Large intestine (tissue), 3 donors: ENCODE data around the gene FGGY. TPM values are rescaled to one million over a fixed set of nuclear protein-coding genes. Genes with fewer than 3 reads are reported as not detected.

Experiments
- DNase-seq, 2 donors: peaks; one replicate each; pipeline versions ENCODE4 v3.0.0 to v3.0.0-alpha.2; 2013
- H3K27ac ChIP-seq: one replicate; pipeline ENCODE4 v1.5.1; 2013; ENCODE audit warnings: low read length
- H3K27me3 ChIP-seq: 2 replicates; pipeline ENCODE4 v1.6.1; 2013; ENCODE audit warnings: low read length; ENCODE audit not compliant: control insufficient read depth, insufficient read depth
- H3K36me3 ChIP-seq: 2 replicates; pipeline ENCODE4 v1.6.1; 2013; ENCODE audit warnings: low read length; ENCODE audit not compliant: control insufficient read depth, insufficient read depth
- H3K4me1 ChIP-seq: one replicate; pipeline ENCODE4 v1.6.1; 2013; ENCODE audit warnings: low read length; ENCODE audit not compliant: control insufficient read depth, insufficient read depth
- H3K4me3 ChIP-seq: one replicate; pipeline ENCODE4 v1.5.1; 2013; ENCODE audit warnings: low read length
- H3K9me3 ChIP-seq: one replicate; pipeline ENCODE4 v1.6.1; 2013; ENCODE audit warnings: mild to moderate bottlenecking, low read depth, low read length, moderate library complexity; ENCODE audit not compliant: control insufficient read depth
- whole genome bisulfite sequencing: methylation state at CpG from one replicate; pipeline ENCODE4 v1.1.5; 2013; ENCODE audit warnings: low lambda C conversion rate; ENCODE audit not compliant: insufficient coverage; 5-methylcytosine and 5-hydroxymethylcytosine counted together
- polyA plus RNA-seq: library from polyadenylated mRNA; unstranded; fragments of 120-200 nt; gene quantifications from one replicate; pipeline ENCODE4 v1.2.1, GENCODE V29; 2013

FGGY gene
- polyA plus RNA-seq, 1 donor, result 17.5 TPM

- H3K27ac ChIP-seq, result no peak overlapping the region
- WGBS, result 86% methylated on average over 1 of the region's 1 CpG
Measured at GRCh38 chr1:59438058-59438560, 141.2 kb downstream of the FGGY start.

GRCh38 chr1:59442492-59442891, 145.6 kb downstream of the FGGY start:
- Histone ChIP-seq H3K4me3 (no peak overlapping the region), H3K27ac (no peak overlapping the region), H3K36me3 (no peaks in the 10 kb centered on the region), H3K4me1 (no peaks in the 10 kb centered on the region), H3K9me3 (no peaks in the 10 kb centered on the region), H3K27me3 (no peaks in the 10 kb centered on the region)
- WGBS, result 96% methylated on average over 2 of the region's 4 CpGs
- DNase-seq, result no peak

More at GRCh38 chr1:59438058-59438560, 141.2 kb downstream of the FGGY start:
- Histone ChIP-seq H3K4me1 (peaks cover 12% of the 10 kb centered on the region), H3K36me3 (no peaks in the 10 kb centered on the region), H3K27me3 (no peaks in the 10 kb centered on the region), H3K9me3 (no peaks in the 10 kb centered on the region), H3K4me3 (no peak overlapping the region)
- DNase-seq, result no peak

- H3K4me3 ChIP-seq, result no peak overlapping the region
- H3K9me3 ChIP-seq, result no peaks in the 10 kb centered on the region
- H3K27me3 ChIP-seq, result no peaks in the 10 kb centered on the region
- H3K4me1 ChIP-seq, result no peaks in the 10 kb centered on the region
- no CpG with 5 or more reads among the region's 1 CpG for WGBS
- H3K27ac ChIP-seq, result no peak overlapping the region
- no peak for DNase-seq
- H3K36me3 ChIP-seq, result no peaks in the 10 kb centered on the region
Measured at GRCh38 chr1:59443310-59443709, 146.4 kb downstream of the FGGY start.

- Histone ChIP-seq H3K27ac (no peak overlapping the region), H3K4me3 (no peak overlapping the region), H3K4me1 (no peaks in the 10 kb centered on the region), H3K27me3 (no peaks in the 10 kb centered on the region), H3K9me3 (peaks cover under 1% of the 10 kb centered on the region), H3K36me3 (no peaks in the 10 kb centered on the region)
- no peak for DNase-seq
- no CpG with 5 or more reads among the region's 6 CpGs for WGBS
Measured at GRCh38 chr1:59444520-59444919, 147.6 kb downstream of the FGGY start.

GRCh38 chr1:59445040-59445439, 148.1 kb downstream of the FGGY start:
- 86% methylated on average over 1 of the region's 1 CpG for WGBS
- Histone ChIP-seq H3K27ac (no peak overlapping the region), H3K4me1 (no peaks in the 10 kb centered on the region), H3K4me3 (no peak overlapping the region), H3K9me3 (peaks cover 3% of the 10 kb centered on the region), H3K36me3 (no peaks in the 10 kb centered on the region), H3K27me3 (no peaks in the 10 kb centered on the region)
- DNase-seq, result peak in 1 of 2 donors; percentile 29

- Histone ChIP-seq H3K36me3 (no peaks in the 10 kb centered on the region), H3K27ac (no peak overlapping the region), H3K4me1 (no peaks in the 10 kb centered on the region), H3K27me3 (no peaks in the 10 kb centered on the region), H3K9me3 (peaks cover 3% of the 10 kb centered on the region), H3K4me3 (no peak overlapping the region)
- no peak for DNase-seq
- WGBS, result 80% methylated on average over 2 of the region's 9 CpGs
Measured at GRCh38 chr1:59446257-59446901, 149.5 kb downstream of the FGGY start.

GRCh38 chr1:59452026-59452425, 155.1 kb downstream of the FGGY start:
- no peaks in the 10 kb centered on the region for H3K36me3 ChIP-seq
- no peak overlapping the region for H3K4me3 ChIP-seq
- DNase-seq, result no peak
- H3K4me1 ChIP-seq, result no peaks in the 10 kb centered on the region
- H3K27me3 ChIP-seq, result no peaks in the 10 kb centered on the region
- peaks cover 3% of the 10 kb centered on the region for H3K9me3 ChIP-seq
- WGBS, result 86% methylated on average over 1 of the region's 1 CpG
- no peak overlapping the region for H3K27ac ChIP-seq

- no peak overlapping the region for H3K27ac ChIP-seq
- no peak for DNase-seq
- H3K36me3 ChIP-seq, result no peaks in the 10 kb centered on the region
- no peaks in the 10 kb centered on the region for H3K4me1 ChIP-seq
- no CpG with 5 or more reads among the region's 1 CpG for WGBS
- no peaks in the 10 kb centered on the region for H3K27me3 ChIP-seq
- peaks cover 3% of the 10 kb centered on the region for H3K9me3 ChIP-seq
- no peak overlapping the region for H3K4me3 ChIP-seq
Measured at GRCh38 chr1:59452559-59452958, 155.7 kb downstream of the FGGY start.

GRCh38 chr1:59453297-59453968, 156.5 kb downstream of the FGGY start:
- H3K4me1 ChIP-seq, result no peaks in the 10 kb centered on the region
- peaks cover 3% of the 10 kb centered on the region for H3K9me3 ChIP-seq
- H3K36me3 ChIP-seq, result no peaks in the 10 kb centered on the region
- no peak overlapping the region for H3K27ac ChIP-seq
- H3K4me3 ChIP-seq, result no peak overlapping the region
- no peaks in the 10 kb centered on the region for H3K27me3 ChIP-seq
- no peak for DNase-seq
- no CpG with 5 or more reads among the region's 2 CpGs for WGBS

GRCh38 chr1:59455206-59455605, 158.3 kb downstream of the FGGY start:
- no CpG with 5 or more reads among the region's 2 CpGs for WGBS
- H3K4me1 ChIP-seq, result no peaks in the 10 kb centered on the region
- no peaks in the 10 kb centered on the region for H3K27me3 ChIP-seq
- peaks cover 4% of the 10 kb centered on the region for H3K9me3 ChIP-seq
- DNase-seq, result no peak
- H3K4me3 ChIP-seq, result no peak overlapping the region
- no peak overlapping the region for H3K27ac ChIP-seq
- H3K36me3 ChIP-seq, result no peaks in the 10 kb centered on the region
